Neural progenitor cell (in vitro differentiated cells): ENCODE results near the gene F7. TPM values are rescaled to one million over a fixed set of nuclear protein-coding genes. Genes with fewer than 3 reads are reported as not detected.
"Not testable (repeated sequence)": the region's sequence is repeated elsewhere in the genome, so short reads cannot be mapped to it uniquely, and the experiment has no call there.

Experiments used
- DNase-seq: peaks from one replicate; pipeline ENCODE4 v3.0.0-alpha.2; 2016; ENCODE audit warnings: low spot score
- H2AFZ ChIP-seq: fragments of 200-600 bp; sonication (generic); replicated peaks from 2 replicates; pipeline ENCODE4 v1.6.1; 2016; ENCODE audit warnings: antibody characterized with exemption
- H3F3A ChIP-seq: fragments of 200-600 bp; sonication (generic); 2 replicates; pipeline ENCODE4 v1.6.1; 2016; ENCODE audit warnings: antibody characterized with exemption, low read depth
- H3K27ac ChIP-seq: fragments of 200-600 bp; sonication (generic); 2 replicates; pipeline ENCODE4 v1.5.1; 2016; ENCODE audit warnings: mild to moderate bottlenecking
- H3K27me3 ChIP-seq: fragments of 200-600 bp; sonication (generic); 2 replicates; pipeline ENCODE4 v1.6.1; 2016; ENCODE audit warnings: mild to moderate bottlenecking, moderate library complexity
- H3K36me3 ChIP-seq: fragments of 200-600 bp; sonication (generic); 2 replicates; pipeline ENCODE4 v1.5.1; 2016
- H3K4me1 ChIP-seq: fragments of 200-600 bp; sonication (generic); 2 replicates; pipeline ENCODE4 v1.6.1; 2016; ENCODE audit warnings: mixed run types
- H3K4me2 ChIP-seq: fragments of 200-600 bp; sonication (generic); 2 replicates; pipeline ENCODE4 v1.6.1; 2016
- H3K4me3 ChIP-seq: fragments of 200-600 bp; sonication (generic); 2 replicates; pipeline ENCODE4 v1.5.1; 2016
- H3K79me2 ChIP-seq: fragments of 200-600 bp; sonication (generic); 2 replicates; pipeline ENCODE4 v1.6.1; 2016; ENCODE audit warnings: low read depth
- H3K9ac ChIP-seq: fragments of 200-600 bp; sonication (generic); 2 replicates; pipeline ENCODE4 v1.6.1; 2016
- H3K9me3 ChIP-seq: fragments of 200-600 bp; sonication (generic); 2 replicates; pipeline ENCODE4 v1.5.1; 2016; ENCODE audit warnings: low read depth
- H4K20me1 ChIP-seq: fragments of 200-600 bp; sonication (generic); 2 replicates; pipeline ENCODE4 v1.6.1; 2016; ENCODE audit warnings: low read depth
- H3K27ac Mint-ChIP-seq: 3 replicates; pipeline ENCODE4 v1.8.0; 2021; ENCODE audit warnings: mixed read lengths
- H3K27me3 Mint-ChIP-seq: 2 replicates; pipeline ENCODE4 v1.8.0; 2022; ENCODE audit warnings: low read depth, mild to moderate bottlenecking, inconsistent platforms, moderate library complexity, mixed read lengths; ENCODE audit not compliant: insufficient read depth
- H3K36me3 Mint-ChIP-seq: 3 replicates; pipeline ENCODE4 v1.8.0; 2021; ENCODE audit warnings: mixed read lengths
- H3K4me1 Mint-ChIP-seq: 3 replicates; pipeline ENCODE4 v1.8.0; 2021; ENCODE audit warnings: mixed read lengths
- H3K4me3 Mint-ChIP-seq: 3 replicates; pipeline ENCODE4 v1.8.0; 2021; ENCODE audit warnings: mild to moderate bottlenecking, moderate library complexity, mixed read lengths
- H3K9me3 Mint-ChIP-seq: 3 replicates; pipeline ENCODE4 v1.8.0; 2020; ENCODE audit warnings: mixed read lengths
- CTCF ChIP-seq: fragments of 200-600 bp; sonication (generic); IDR thresholded peaks from 2 replicates; pipeline ENCODE4 v1.5.1; 2017; ENCODE audit warnings: antibody characterized with exemption, mild to moderate bottlenecking
- EZH2 ChIP-seq: fragments of 200-600 bp; sonication (generic); IDR thresholded peaks from 2 replicates; pipeline ENCODE4 v1.6.1; 2017; ENCODE audit warnings: antibody characterized with exemption, mild to moderate bottlenecking, moderate library complexity
- EZH2phosphoT487 ChIP-seq: fragments of 200-600 bp; sonication (generic); IDR thresholded peaks from 2 replicates; pipeline ENCODE4 v1.6.1; 2017; ENCODE audit warnings: antibody characterized with exemption
- total RNA-seq: library from RNA; depleted of rRNA; stranded (reverse); fragments of >200 nt; gene quantifications from 2 replicates; pipeline ENCODE4 v1.2.3, GENCODE V29; 2015; ENCODE audit warnings: low replicate concordance

Gene F7
- total RNA-seq, 1 donor from 2014 or later = not detected

DNA sequence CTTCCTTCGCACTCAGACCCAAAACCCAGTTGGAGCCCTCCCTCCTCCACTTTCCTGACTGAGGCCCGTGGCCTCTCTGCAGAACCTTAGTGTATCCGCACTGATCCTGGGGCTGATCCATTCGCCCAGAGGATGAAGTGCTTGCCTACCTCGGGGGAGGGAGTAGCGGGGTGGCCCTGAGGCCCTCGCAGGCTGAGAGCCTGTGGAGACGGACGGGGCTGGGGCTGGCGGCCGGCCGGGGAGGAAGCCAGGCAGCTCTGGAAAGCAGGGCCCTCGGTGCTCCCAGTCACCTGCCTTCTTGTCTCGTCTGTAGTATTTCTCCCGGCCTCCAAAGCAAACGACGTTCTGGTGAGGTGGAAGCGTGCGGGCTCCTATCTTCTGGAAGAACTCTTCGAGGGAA lies 54.1 kb downstream of the F7 start:
- no peak for DNase-seq
- TF ChIP-seq EZH2phosphoT487 = no peak
- TF ChIP-seq CTCF = no peak
- no peak for TF ChIP-seq EZH2
- Histone ChIP-seq H3K36me3 (no peaks in the 10 kb centered on the region), H3K4me1 (peaks cover 24% of the 10 kb centered on the region), H3K27ac (no peak overlapping the region), H4K20me1 (no peaks in the 10 kb centered on the region), H3K27me3 (peaks cover 19% of the 10 kb centered on the region), H2AFZ (peak overlapping the region; percentile 40), H3K9ac (no peak overlapping the region), H3K4me2 (peak overlapping the region; percentile 19), H3F3A (peaks cover 18% of the 10 kb centered on the region), H3K4me3 (no peak overlapping the region), H3K9me3 (no peaks in the 10 kb centered on the region), H3K79me2 (no peaks in the 10 kb centered on the region)
- peaks cover 31% of the 10 kb centered on the region for H3K4me1 Mint-ChIP-seq
- H3K27ac Mint-ChIP-seq = no peak overlapping the region
- H3K4me3 Mint-ChIP-seq = no peak overlapping the region
- H3K27me3 Mint-ChIP-seq = peaks cover 11% of the 10 kb centered on the region
- H3K36me3 Mint-ChIP-seq = no peaks in the 10 kb centered on the region
- H3K9me3 Mint-ChIP-seq = no peaks in the 10 kb centered on the region

GRCh38 chr13:113160983-113161382 lies 55.4 kb downstream of the F7 start:
- no peaks in the 10 kb centered on the region for H3K79me2 ChIP-seq
- Mint-ChIP-seq H3K4me1 (peaks cover 30% of the 10 kb centered on the region), H3K9me3 (no peaks in the 10 kb centered on the region), H3K27me3 (peaks cover 8% of the 10 kb centered on the region), H3K27ac (peak overlapping the region; percentile 42), H3K4me3 (peak overlapping the region; percentile 30), H3K36me3 (no peaks in the 10 kb centered on the region)
- no peak for DNase-seq
- no peak overlapping the region for H3K27ac ChIP-seq
- no peak overlapping the region for H3K4me3 ChIP-seq
- H3K4me1 ChIP-seq = peaks cover 24% of the 10 kb centered on the region
- H4K20me1 ChIP-seq = no peaks in the 10 kb centered on the region
- H3K4me2 ChIP-seq = no peak overlapping the region
- H2AFZ ChIP-seq = peak overlapping the region; percentile 10
- peaks cover 19% of the 10 kb centered on the region for H3K27me3 ChIP-seq
- H3K9me3 ChIP-seq = no peaks in the 10 kb centered on the region
- H3F3A ChIP-seq = peaks cover 14% of the 10 kb centered on the region
- no peaks in the 10 kb centered on the region for H3K36me3 ChIP-seq
- no peak overlapping the region for H3K9ac ChIP-seq
- TF ChIP-seq EZH2 (no peak), EZH2phosphoT487 (no peak), CTCF (no peak)

DNA sequence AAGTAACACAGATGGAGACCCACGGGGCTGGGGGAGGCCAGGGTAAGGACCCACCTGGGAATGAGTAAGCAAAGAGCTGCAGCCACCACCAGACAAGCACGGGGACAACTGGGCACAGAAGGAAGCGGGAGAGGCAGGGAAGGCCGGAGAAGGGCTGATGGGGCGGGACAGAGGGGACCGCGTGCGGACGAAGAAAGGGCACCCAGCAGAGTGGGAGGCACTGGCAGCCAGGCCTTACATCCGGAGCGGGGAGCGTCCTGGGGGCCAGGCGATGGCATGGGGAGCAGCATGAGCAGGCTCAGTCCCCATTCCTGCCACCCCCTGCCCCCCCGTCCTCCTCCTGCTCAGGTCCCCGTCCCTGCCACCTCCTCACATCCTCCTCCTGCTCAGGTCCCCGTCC lies 55.8 kb downstream of the F7 start:
- H4K20me1 ChIP-seq = no peaks in the 10 kb centered on the region
- Mint-ChIP-seq H3K4me3 (peak overlapping the region; percentile 30), H3K27ac (peak overlapping the region; percentile 42)

GRCh38 chr13:113161975-113162374 lies 56.4 kb downstream of the F7 start:
- not testable (repeated sequence) for H2AFZ ChIP-seq, H3K27me3 Mint-ChIP-seq, H3K4me3 Mint-ChIP-seq, H4K20me1 ChIP-seq, H3K36me3 ChIP-seq, H3K9ac ChIP-seq, H3K9me3 ChIP-seq, H3K36me3 Mint-ChIP-seq, H3K27ac Mint-ChIP-seq, H3K4me3 ChIP-seq, H3K79me2 ChIP-seq, DNase-seq, H3K9me3 Mint-ChIP-seq, H3K27ac ChIP-seq, H3K4me2 ChIP-seq
- Histone ChIP-seq H3F3A (peaks cover 12% of the 10 kb centered on the region), H3K27me3 (peaks cover 19% of the 10 kb centered on the region), H3K4me1 (peaks cover 24% of the 10 kb centered on the region)
- H3K4me1 Mint-ChIP-seq = peaks cover 30% of the 10 kb centered on the region

More for the DNA sequence above, 55.8 kb downstream of the F7 start:
- H3K27ac ChIP-seq = no peak overlapping the region
- H3K9me3 Mint-ChIP-seq = no peaks in the 10 kb centered on the region
- no peak for DNase-seq
- no peak overlapping the region for H3K4me2 ChIP-seq
- peaks cover 14% of the 10 kb centered on the region for H3F3A ChIP-seq
- no peaks in the 10 kb centered on the region for H3K36me3 ChIP-seq
- peaks cover 10% of the 10 kb centered on the region for H3K27me3 Mint-ChIP-seq
- H3K9ac ChIP-seq = no peak overlapping the region
- H3K9me3 ChIP-seq = no peaks in the 10 kb centered on the region
- no peak overlapping the region for H3K4me3 ChIP-seq
- peaks cover 30% of the 10 kb centered on the region for H3K4me1 Mint-ChIP-seq
- H3K27me3 ChIP-seq = peaks cover 19% of the 10 kb centered on the region
- peaks cover 24% of the 10 kb centered on the region for H3K4me1 ChIP-seq
- H2AFZ ChIP-seq = peak overlapping the region; percentile 10
- TF ChIP-seq EZH2 (no peak), CTCF (no peak), EZH2phosphoT487 (no peak)
- no peaks in the 10 kb centered on the region for H3K36me3 Mint-ChIP-seq
- no peaks in the 10 kb centered on the region for H3K79me2 ChIP-seq
